Smooth muscle cell (in vitro differentiated cells): ENCODE measurements around the gene ADAMTSL3. TPM values are rescaled to one million over a fixed set of nuclear protein-coding genes. Genes with fewer than 3 reads are reported as not detected.
"Not testable (repeated sequence)": the region's sequence is repeated elsewhere in the genome, so short reads cannot be mapped to it uniquely, and the experiment has no call there.

Source experiments
- DNase-seq: peaks from one replicate; lab custom pipeline; 2025; ENCODE audit not compliant: unreplicated experiment; lab: John Stamatoyannopoulos, UW
- H2AFZ ChIP-seq: fragments of 200-600 bp; sonication (generic); 2 replicates; pipeline ENCODE4 v1.6.0; 2016; ENCODE audit warnings: antibody characterized with exemption, low read depth, mild to moderate bottlenecking
- H3F3A ChIP-seq: fragments of 200-600 bp; sonication (generic); 2 replicates; pipeline ENCODE4 v1.6.0; 2017; ENCODE audit warnings: antibody characterized with exemption, low read depth
- H3K27ac ChIP-seq: fragments of 200-600 bp; sonication (generic); 2 replicates; pipeline ENCODE4 v1.5.1; 2016; ENCODE audit warnings: low read depth, mild to moderate bottlenecking
- H3K27me3 ChIP-seq: fragments of 200-600 bp; sonication (generic); 2 replicates; pipeline ENCODE4 v1.6.1; 2016; ENCODE audit warnings: low read depth, mild to moderate bottlenecking
- H3K36me3 ChIP-seq: fragments of 200-600 bp; sonication (generic); 2 replicates; pipeline ENCODE4 v1.5.1; 2016; ENCODE audit warnings: low read depth
- H3K4me1 ChIP-seq: fragments of 200-600 bp; sonication (generic); 2 replicates; pipeline ENCODE4 v1.5.1; 2016; ENCODE audit warnings: low read depth
- H3K4me2 ChIP-seq: fragments of 200-600 bp; sonication (generic); 2 replicates; pipeline ENCODE4 v1.6.0; 2016; ENCODE audit warnings: mild to moderate bottlenecking
- H3K4me3 ChIP-seq: fragments of 200-600 bp; sonication (generic); 2 replicates; pipeline ENCODE4 v1.5.1; 2016; ENCODE audit warnings: mild to moderate bottlenecking
- H3K79me2 ChIP-seq: fragments of 200-600 bp; sonication (generic); 2 replicates; pipeline ENCODE4 v1.6.0; 2016; ENCODE audit warnings: low read depth, mild to moderate bottlenecking
- H3K9ac ChIP-seq: fragments of 200-600 bp; sonication (generic); 2 replicates; pipeline ENCODE4 v1.6.0; 2016; ENCODE audit warnings: low read depth
- H3K9me3 ChIP-seq: fragments of 200-600 bp; sonication (generic); replicated peaks from 2 replicates; pipeline ENCODE4 v1.5.1; 2016; ENCODE audit warnings: low read depth
- H4K20me1 ChIP-seq: fragments of 200-600 bp; sonication (generic); 2 replicates; pipeline ENCODE4 v1.6.0; 2016; ENCODE audit warnings: low read depth
- CTCF ChIP-seq: fragments of 200-600 bp; sonication (generic); IDR thresholded peaks from 2 replicates; pipeline ENCODE4 v1.5.1; 2017; ENCODE audit warnings: borderline replicate concordance, mild to moderate bottlenecking, antibody characterized with exemption; ENCODE audit not compliant: insufficient read depth, poor library complexity, severe bottlenecking
- WGBS: methylation state at CpG from one replicate; pipeline ENCODE4 v1.1.7; 2016; ENCODE audit warnings: low lambda C conversion rate; 5-methylcytosine and 5-hydroxymethylcytosine counted together
- polyA plus RNA-seq: library from polyadenylated mRNA; unstranded; fragments of >200 nt; fragmentation: Nextera tagmentation; extraction: Ambion mirVana; gene quantifications from 2 replicates; pipeline ENCODE4 v1.2.1, GENCODE V29; 2016
- total RNA-seq: library from RNA; depleted of rRNA; stranded (reverse); fragments of >200 nt; gene quantifications from 2 replicates; pipeline ENCODE4 v1.2.3, GENCODE V29; 2014

The ADAMTSL3 gene
- total and polyA plus RNA-seq, 2 experiments from 2014 or later = 0.17 to 0.22 TPM

GRCh38 chr15:84046064-84046637 lies 392.2 kb downstream of the ADAMTSL3 start:
- Histone ChIP-seq H3K9ac (no peak overlapping the region), H3K9me3 (peaks cover 3% of the 10 kb centered on the region), H3K4me1 (no peaks in the 10 kb centered on the region), H2AFZ (no peak overlapping the region), H3K27me3 (no peaks in the 10 kb centered on the region), H3K36me3 (no peaks in the 10 kb centered on the region), H3F3A (no peaks in the 10 kb centered on the region), H3K27ac (no peak overlapping the region), H4K20me1 (no peaks in the 10 kb centered on the region), H3K4me2 (no peak overlapping the region), H3K4me3 (no peak overlapping the region), H3K79me2 (no peaks in the 10 kb centered on the region)
- no peak for TF ChIP-seq CTCF
- 85% methylated on average over 4 of the region's 4 CpGs for WGBS
- no peak for DNase-seq

- H3K36me3 ChIP-seq, H3K79me2 ChIP-seq, H3F3A ChIP-seq, H2AFZ ChIP-seq, H3K9ac ChIP-seq, H3K9me3 ChIP-seq, DNase-seq, H3K4me1 ChIP-seq, H4K20me1 ChIP-seq, H3K4me3 ChIP-seq, H3K27ac ChIP-seq, H3K4me2 ChIP-seq, H3K27me3 ChIP-seq: not testable (repeated sequence)
- WGBS = 88% methylated on average over 4 of the region's 4 CpGs
Measured at GRCh38 chr15:84049480-84049879, 395.6 kb downstream of the ADAMTSL3 start.

GRCh38 chr15:84050076-84050475 lies 396.2 kb downstream of the ADAMTSL3 start:
- 86% methylated on average over 3 of the region's 3 CpGs for WGBS
- H3K4me3 ChIP-seq = no peak overlapping the region
- H3K4me2 ChIP-seq = no peak overlapping the region
- DNase-seq = no peak
- H4K20me1 ChIP-seq = no peaks in the 10 kb centered on the region
- TF ChIP-seq CTCF = no peak
- peaks cover 3% of the 10 kb centered on the region for H3K9me3 ChIP-seq
- H3K27me3 ChIP-seq = no peaks in the 10 kb centered on the region
- H3K4me1 ChIP-seq = no peaks in the 10 kb centered on the region
- no peak overlapping the region for H3K27ac ChIP-seq
- no peaks in the 10 kb centered on the region for H3K36me3 ChIP-seq
- no peak overlapping the region for H3K9ac ChIP-seq
- no peak overlapping the region for H2AFZ ChIP-seq
- no peaks in the 10 kb centered on the region for H3F3A ChIP-seq
- H3K79me2 ChIP-seq = no peaks in the 10 kb centered on the region

- not testable (repeated sequence) for H3K79me2 ChIP-seq, H3K9me3 ChIP-seq
- WGBS = 100% methylated on average over 1 of the region's 1 CpG
Measured at GRCh38 chr15:84051146-84051545, 397.2 kb downstream of the ADAMTSL3 start.

GRCh38 chr15:84054544-84054943 lies 400.6 kb downstream of the ADAMTSL3 start:
- not testable (repeated sequence) for H3K36me3 ChIP-seq, H3K4me2 ChIP-seq, H3K9me3 ChIP-seq, DNase-seq, H3K79me2 ChIP-seq, H2AFZ ChIP-seq, H3F3A ChIP-seq, H3K9ac ChIP-seq, H3K27me3 ChIP-seq, H3K4me3 ChIP-seq, H4K20me1 ChIP-seq, H3K4me1 ChIP-seq, H3K27ac ChIP-seq
- WGBS = 10% methylated on average over 1 of the region's 1 CpG

More at GRCh38 chr15:84051146-84051545, 397.2 kb downstream of the ADAMTSL3 start:
- H3K9ac ChIP-seq, H3K36me3 ChIP-seq, H3K4me2 ChIP-seq, H3F3A ChIP-seq, H4K20me1 ChIP-seq, H3K4me3 ChIP-seq, H3K27me3 ChIP-seq, DNase-seq, H3K4me1 ChIP-seq, H2AFZ ChIP-seq, H3K27ac ChIP-seq: not testable (repeated sequence)
